NT2/D1 (cell line): Measurements from ENCODE around the gene DMD.

Source experiments
- DNase-seq: peaks from one replicate; pipeline ENCODE4 v3.0.0-alpha.2; 2011; ENCODE audit warnings: low read depth, low spot score
- H3K27me3 ChIP-seq: 2 replicates; pipeline ENCODE4 v1.6.0; 2011; ENCODE audit warnings: mild to moderate bottlenecking; ENCODE audit not compliant: insufficient read length, insufficient read depth
- H3K36me3 ChIP-seq: 2 replicates; pipeline ENCODE4 v1.6.1; 2011; ENCODE audit warnings: mild to moderate bottlenecking, low read length, mixed read lengths; ENCODE audit not compliant: insufficient read depth, insufficient read length
- H3K4me1 ChIP-seq: 2 replicates; pipeline ENCODE4 v1.5.1; 2011; ENCODE audit not compliant: insufficient read depth, insufficient read length
- H3K4me3 ChIP-seq: 2 replicates; pipeline ENCODE4 v1.5.1; 2011; ENCODE audit warnings: low read depth; ENCODE audit not compliant: insufficient read length
- H3K9ac ChIP-seq: 2 replicates; pipeline ENCODE4 v1.6.0; 2011; ENCODE audit warnings: low read depth; ENCODE audit not compliant: insufficient read length
- H3K9me3 ChIP-seq: 2 replicates; pipeline ENCODE4 v1.5.1; 2011; ENCODE audit warnings: mild to moderate bottlenecking, low read length; ENCODE audit not compliant: insufficient read depth
- SUZ12 ChIP-seq: IDR thresholded peaks from 2 replicates; pipeline ENCODE4 v1.6.1; 2011; ENCODE audit not compliant: insufficient read length, insufficient read depth; ENCODE audit errors: extremely low read depth
- YY1 ChIP-seq: IDR thresholded peaks from 2 replicates; pipeline ENCODE4 v1.6.1; 2011; ENCODE audit not compliant: insufficient read length, insufficient read depth
- ZNF274 ChIP-seq: IDR thresholded peaks from 2 replicates; pipeline ENCODE4 v1.6.1; 2011; ENCODE audit warnings: mild to moderate bottlenecking, low read depth, low read length

Gene DMD

DNA sequence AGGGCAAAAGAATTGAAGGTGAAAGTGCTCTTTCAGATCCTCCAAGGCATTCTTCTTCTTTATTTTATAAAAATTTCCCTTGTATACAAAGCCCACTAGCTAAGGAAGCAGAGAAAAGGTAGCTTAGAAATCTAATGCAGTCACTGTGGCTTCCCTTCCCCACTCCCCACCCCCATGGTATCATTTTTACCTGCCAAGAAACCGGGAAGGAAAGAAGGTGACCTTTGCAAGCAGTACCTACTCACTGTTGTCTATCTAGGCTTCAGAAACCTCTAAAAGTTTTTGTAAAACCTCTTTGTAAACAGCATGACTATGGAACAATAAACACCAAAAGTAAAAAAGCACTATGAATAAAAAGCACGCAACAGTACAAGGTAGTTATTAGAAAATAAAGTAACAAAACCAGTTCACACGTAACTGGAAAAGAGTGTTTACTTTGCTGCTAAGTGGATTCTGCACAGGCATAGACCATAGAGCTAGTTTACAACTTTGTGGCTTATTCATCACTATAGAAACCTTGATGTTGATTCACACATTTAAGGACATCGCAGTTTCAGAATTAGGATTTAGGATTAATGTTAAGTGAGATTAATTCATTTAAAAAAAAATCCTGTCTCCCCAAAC, 2029.9 kb downstream of the DMD start:
- TF ChIP-seq SUZ12, result no peak
- TF ChIP-seq YY1, result no peak
- TF ChIP-seq ZNF274, result no peak
- Histone ChIP-seq H3K4me3 (no peak overlapping the region), H3K9ac (no peak overlapping the region), H3K4me1 (no peaks in the 10 kb centered on the region), H3K9me3 (no peaks in the 10 kb centered on the region), H3K36me3 (peaks cover 16% of the 10 kb centered on the region), H3K27me3 (no peaks in the 10 kb centered on the region)
- DNase-seq, result no peak

DNA sequence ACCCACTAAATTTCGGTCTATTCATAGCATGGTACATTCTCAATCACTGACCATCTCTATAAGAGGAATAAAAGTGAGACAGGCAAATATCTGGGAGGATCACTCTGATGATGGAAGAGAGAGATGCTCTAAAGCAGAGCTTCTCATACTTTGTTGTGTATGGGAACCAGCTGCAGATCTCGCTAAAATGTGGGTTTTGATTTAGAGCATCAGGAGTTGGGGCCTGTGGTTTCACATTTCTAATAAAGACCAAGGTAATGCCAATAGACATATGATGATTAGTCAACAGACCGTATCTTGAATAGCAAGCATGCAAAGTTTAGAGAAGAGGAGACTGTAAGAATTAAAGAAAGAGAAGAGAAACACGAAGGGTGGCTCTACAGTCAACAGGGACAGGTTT, 2032.1 kb downstream of the DMD start:
- DNase-seq, result no peak
- Histone ChIP-seq H3K4me1 (no peaks in the 10 kb centered on the region), H3K9ac (no peak overlapping the region), H3K9me3 (no peaks in the 10 kb centered on the region), H3K4me3 (no peak overlapping the region), H3K27me3 (no peaks in the 10 kb centered on the region), H3K36me3 (peaks cover 17% of the 10 kb centered on the region)
- no peak for TF ChIP-seq SUZ12
- TF ChIP-seq ZNF274, result no peak
- TF ChIP-seq YY1, result no peak

DNA sequence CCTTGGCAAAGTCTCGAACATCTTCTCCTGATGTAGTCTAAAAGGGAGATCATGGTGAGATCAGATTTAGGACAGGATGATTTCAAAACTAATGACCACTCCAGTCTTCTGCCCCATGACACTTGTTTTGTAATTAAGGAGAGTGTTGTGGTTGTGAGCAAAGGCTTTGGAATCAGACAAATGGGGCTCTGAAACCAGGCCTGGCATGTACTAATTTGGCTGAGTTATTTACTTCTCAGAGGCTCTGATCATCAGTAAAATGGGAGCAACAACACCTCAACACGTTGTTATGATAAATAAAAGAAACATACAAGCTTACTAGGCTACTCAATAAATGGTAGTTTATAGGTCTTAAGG, 2032.6 kb downstream of the DMD start:
- no peaks in the 10 kb centered on the region for H3K9me3 ChIP-seq
- no peak for TF ChIP-seq SUZ12
- no peak for TF ChIP-seq ZNF274
- TF ChIP-seq YY1, result no peak
- no peaks in the 10 kb centered on the region for H3K27me3 ChIP-seq
- H3K36me3 ChIP-seq, result peaks cover 17% of the 10 kb centered on the region
- no peak overlapping the region for H3K4me3 ChIP-seq
- H3K4me1 ChIP-seq, result no peaks in the 10 kb centered on the region
- no peak for DNase-seq
- H3K9ac ChIP-seq, result no peak overlapping the region

DNA sequence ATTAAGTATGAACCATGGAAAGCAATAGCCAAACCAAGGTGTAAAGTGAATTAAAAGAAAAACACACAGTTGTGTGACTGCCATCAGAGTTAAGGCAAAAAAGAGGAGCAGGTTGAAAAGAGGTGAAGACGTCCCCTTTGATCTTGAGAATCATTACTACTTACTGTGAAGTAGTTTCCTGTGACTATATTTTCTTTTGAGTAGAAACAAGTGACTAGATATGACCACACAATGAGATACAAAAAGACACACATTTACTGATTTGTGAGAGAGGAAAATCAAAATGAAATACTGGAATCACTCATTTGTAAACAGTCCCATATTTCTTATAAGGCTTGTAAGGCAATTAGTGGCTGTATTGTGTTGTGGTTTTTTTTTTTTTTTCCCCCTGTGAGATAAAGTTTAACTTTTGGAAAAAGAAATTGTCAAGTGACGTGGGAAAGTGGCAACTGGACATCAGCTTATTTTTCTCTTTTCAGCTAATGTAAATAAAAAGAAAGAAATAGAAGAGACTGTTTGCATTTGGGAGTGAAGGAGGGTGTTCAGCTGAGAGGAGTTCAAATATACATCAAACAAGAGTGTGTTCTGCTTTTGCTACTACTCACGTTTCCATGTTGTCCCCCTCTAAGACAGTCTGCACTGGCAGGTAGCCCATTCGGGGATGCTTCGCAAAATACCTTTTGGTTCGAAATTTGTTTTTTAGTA, 2033.1 kb downstream of the DMD start:
- H3K9ac ChIP-seq, result no peak overlapping the region
- H3K9me3 ChIP-seq, result no peaks in the 10 kb centered on the region
- no peak overlapping the region for H3K4me3 ChIP-seq
- peaks cover 17% of the 10 kb centered on the region for H3K36me3 ChIP-seq
- H3K4me1 ChIP-seq, result no peaks in the 10 kb centered on the region
- no peak for TF ChIP-seq ZNF274
- TF ChIP-seq YY1, result no peak
- no peak for TF ChIP-seq SUZ12
- no peaks in the 10 kb centered on the region for H3K27me3 ChIP-seq
- DNase-seq, result no peak

DNA sequence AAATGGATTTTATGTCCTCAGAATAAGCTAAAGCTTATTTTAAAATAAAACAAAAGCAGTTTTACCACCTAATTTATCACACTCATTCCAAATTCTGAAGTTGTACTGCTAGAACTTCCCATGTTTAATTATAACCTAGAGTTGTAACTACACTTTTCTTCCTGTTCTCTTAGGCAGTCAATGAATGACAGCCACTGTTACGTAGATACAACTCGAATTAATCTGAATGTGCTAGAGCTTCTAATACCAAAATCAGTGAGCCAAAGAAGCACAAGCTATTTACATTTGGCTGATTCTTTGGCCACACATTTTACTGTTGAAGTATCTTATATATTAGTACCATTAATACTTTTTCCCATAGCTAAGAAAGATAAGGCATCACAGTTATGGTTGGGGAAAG, 2040.6 kb downstream of the DMD start:
- TF ChIP-seq YY1 (no peak), SUZ12 (no peak), ZNF274 (no peak)
- Histone ChIP-seq H3K4me3 (no peak overlapping the region), H3K4me1 (no peaks in the 10 kb centered on the region), H3K9me3 (no peaks in the 10 kb centered on the region), H3K27me3 (no peaks in the 10 kb centered on the region), H3K9ac (no peak overlapping the region), H3K36me3 (peaks cover 2% of the 10 kb centered on the region)
- DNase-seq, result no peak

DNA sequence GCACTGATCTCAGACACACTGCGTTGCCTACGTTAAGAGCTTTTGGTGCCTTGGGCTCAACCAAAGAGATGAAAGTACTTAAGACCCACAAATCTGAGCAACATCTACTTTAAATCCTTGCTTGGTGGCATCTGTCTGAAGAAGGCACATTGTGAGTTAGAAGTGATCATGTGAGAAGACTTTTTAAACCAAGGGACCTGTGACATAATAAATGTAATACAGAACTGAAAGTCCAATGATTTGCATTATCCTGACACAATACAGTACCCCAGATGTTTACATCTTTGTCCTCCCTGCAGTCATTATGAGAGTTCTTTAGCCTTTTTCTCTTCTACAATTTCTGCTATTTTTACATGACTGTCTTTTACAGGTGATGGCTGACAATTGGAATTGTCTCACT, 2042.8 kb downstream of the DMD start:
- no peak overlapping the region for H3K4me3 ChIP-seq
- H3K36me3 ChIP-seq, result peaks cover 2% of the 10 kb centered on the region
- DNase-seq, result no peak
- H3K9me3 ChIP-seq, result no peaks in the 10 kb centered on the region
- no peak for TF ChIP-seq ZNF274
- TF ChIP-seq SUZ12, result no peak
- TF ChIP-seq YY1, result no peak
- no peaks in the 10 kb centered on the region for H3K27me3 ChIP-seq
- H3K9ac ChIP-seq, result no peak overlapping the region
- H3K4me1 ChIP-seq, result no peaks in the 10 kb centered on the region

DNA sequence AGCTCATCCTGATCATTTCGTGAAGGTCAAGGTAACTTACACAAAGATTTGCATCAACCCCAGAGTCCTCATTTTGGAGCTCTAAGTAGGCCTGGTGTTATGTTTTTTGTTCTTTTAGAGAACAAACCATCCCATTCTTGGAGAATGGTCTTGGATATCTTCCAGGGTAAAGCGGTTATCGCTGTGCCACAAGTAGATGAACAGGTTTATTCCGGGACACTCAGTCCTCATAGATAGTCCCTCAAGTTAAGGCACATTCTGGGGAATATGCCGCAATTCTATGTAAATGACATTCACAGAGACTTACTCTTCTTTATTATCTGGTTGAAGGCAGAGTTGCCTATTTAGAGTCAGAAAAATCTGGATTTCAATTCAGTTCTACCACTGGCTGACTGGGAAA, 2044.5 kb downstream of the DMD start:
- no peaks in the 10 kb centered on the region for H3K27me3 ChIP-seq
- no peak for DNase-seq
- no peak for TF ChIP-seq SUZ12
- no peak for TF ChIP-seq ZNF274
- no peak for TF ChIP-seq YY1
- H3K4me3 ChIP-seq, result no peak overlapping the region
- no peaks in the 10 kb centered on the region for H3K9me3 ChIP-seq
- H3K36me3 ChIP-seq, result peaks cover 2% of the 10 kb centered on the region
- H3K4me1 ChIP-seq, result no peaks in the 10 kb centered on the region
- no peak overlapping the region for H3K9ac ChIP-seq
